Kidney (tissue), 14 donors: ENCODE data around the gene DTX1. TPM values are rescaled to one million over a fixed set of nuclear protein-coding genes. Genes with fewer than 3 reads are reported as not detected.
A peak's percentile ranks its signal among the peaks of the same experiment; 100 is the strongest.

ENCODE experiments used
- DNase-seq, 5 donors: peaks; one replicate each; pipeline ENCODE4 v3.0.0-alpha.2; 2013 to 2020
- FAIRE-seq: peaks from 2 replicates; lab custom pipeline; 2012; peaks lifted over from hg19 to GRCh38; lab: Jason Lieb, UNC
- H3K27ac ChIP-seq, 2 donors: one replicate each; pipeline ENCODE4 v1.7.0; 2013; ENCODE audit warnings: low read depth in 2 of 2, low read length in 2 of 2, inconsistent platforms in 1 of 2
- H3K27me3 ChIP-seq: one replicate; pipeline ENCODE4 v1.7.1; 2013; ENCODE audit warnings: low read length, inconsistent platforms; ENCODE audit not compliant: control insufficient read depth, insufficient read depth
- H3K36me3 ChIP-seq, 3 donors: one replicate each; pipeline versions ENCODE4 v1.7.0 to v1.7.1; 2013; ENCODE audit warnings: low read length in 3 of 3, control low read depth in 1 of 3, inconsistent platforms in 1 of 3; ENCODE audit not compliant: insufficient read depth in 3 of 3, control insufficient read depth in 2 of 3
- H3K4me1 ChIP-seq, 3 donors: one replicate each; pipeline versions ENCODE4 v1.7.0 to v1.7.1; 2013; ENCODE audit warnings: low read length in 3 of 3, inconsistent platforms in 1 of 3, low read depth in 1 of 3; ENCODE audit not compliant: control insufficient read depth in 2 of 3, insufficient read depth in 2 of 3
- H3K4me3 ChIP-seq, 3 donors: one replicate each; pipeline versions ENCODE4 v1.7.0 to v1.8.1; 2013; ENCODE audit warnings: low read length in 3 of 3, control low read depth in 1 of 3, inconsistent platforms in 1 of 3
- H3K9ac ChIP-seq, 3 donors: one replicate each; pipeline versions ENCODE4 v1.7.0 to v1.7.1; 2013; ENCODE audit warnings: low read length in 3 of 3, control low read depth in 1 of 3, inconsistent platforms in 1 of 3
- H3K9me3 ChIP-seq, 3 donors: one replicate each; pipeline versions ENCODE4 v1.7.0 to v1.7.1; 2013; ENCODE audit warnings: low read length in 3 of 3, control low read depth in 1 of 3, inconsistent platforms in 1 of 3; ENCODE audit not compliant: control insufficient read depth in 2 of 3, insufficient read depth in 1 of 3
- CTCF ChIP-seq: IDR thresholded peaks from 3 replicates; pipeline ENCODE4 v1.5.1; 2012; ENCODE audit warnings: mild to moderate bottlenecking, moderate library complexity, borderline replicate concordance; ENCODE audit not compliant: insufficient read depth; ENCODE audit errors: extremely low read depth
- intact Hi-C: fragments of 100-400 bp; cut with DNase I; formaldehyde crosslinking; loops from one replicate; pipeline ENCODE4 v1.11.1; 2022
- polyA plus RNA-seq: library from polyadenylated mRNA; stranded (reverse); fragments of 350-450 nt; fragmentation: Illumina TruSeq; extraction: RNeasy Lipid Tissue Mini Kit (QIAGEN cat#74804); gene quantifications from one replicate; pipeline ENCODE4 v1.2.3, GENCODE V29; 2014; ENCODE audit warnings: low read depth, low replicate concordance; ENCODE audit not compliant: insufficient read depth
- total RNA-seq: library from RNA; stranded (reverse); fragmentation: NEBNext Ultra II Directional; extraction: Animal tissue kit (Norgen Biotek cat#: 25700); gene quantifications from one replicate; pipeline ENCODE4 v1.2.1, GENCODE V29; 2021
- donor health status: control.
- donor health status: control.
- donor health status: control.
- donor health status: control.
- donor health status: control.
- donor health status: DM: yes; HTN: yes; CAD: no.
- donor health status: Normal renal cell carcinoma (clear cell type).

The DTX1 gene
- total and polyA plus RNA-seq, 2 donors from 2014 or later = 4.9 to 7.3 TPM

GRCh38 chr12:113094738-113095137, 38.2 kb downstream of the DTX1 start:
- TF ChIP-seq CTCF = no peak
- Histone ChIP-seq H3K9ac (no peak overlapping the region), H3K4me1 (peaks cover 0 to 8% (median 0%) of the 10 kb centered on the region in 3 donors), H3K4me3 (no peak overlapping the region), H3K36me3 (no peaks in the 10 kb centered on the region), H3K9me3 (no peaks in the 10 kb centered on the region), H3K27ac (no peak overlapping the region), H3K27me3 (no peaks in the 10 kb centered on the region)
- FAIRE-seq (no peak), DNase-seq (peak in 1 of 5 donors; percentile 63)
- intact Hi-C loops = no loop called here

GRCh38 chr12:113095405-113095804, 38.9 kb downstream of the DTX1 start:
- H3K27me3 ChIP-seq = no peaks in the 10 kb centered on the region
- no peak overlapping the region for H3K9ac ChIP-seq
- no peaks in the 10 kb centered on the region for H3K9me3 ChIP-seq
- DNase-seq (no peak), FAIRE-seq (no peak)
- no peaks in the 10 kb centered on the region for H3K36me3 ChIP-seq
- peaks cover 0 to 8% (median 0%) of the 10 kb centered on the region in 3 donors for H3K4me1 ChIP-seq
- no peak overlapping the region for H3K4me3 ChIP-seq
- no peak for TF ChIP-seq CTCF
- intact Hi-C loops = no loop called here
- no peak overlapping the region for H3K27ac ChIP-seq

GRCh38 chr12:113096675-113097461, 40.3 kb downstream of the DTX1 start:
- intact Hi-C loops = no loop called here
- DNase-seq = peak in 1 of 5 donors; percentile 70

More at GRCh38 chr12:113096675-113097461, 40.3 kb downstream of the DTX1 start:
- no peak for FAIRE-seq
- no peak overlapping the region for H3K27ac ChIP-seq
- no peak overlapping the region for H3K9ac ChIP-seq
- no peak overlapping the region for H3K4me3 ChIP-seq
- no peaks in the 10 kb centered on the region for H3K36me3 ChIP-seq
- no peaks in the 10 kb centered on the region for H3K9me3 ChIP-seq
- H3K4me1 ChIP-seq = peaks cover 0 to 8% (median 0%) of the 10 kb centered on the region in 3 donors
- no peaks in the 10 kb centered on the region for H3K27me3 ChIP-seq
- no peak for TF ChIP-seq CTCF
